Measurements from ENCODE around the gene ITGB3. TPM values are rescaled to one million over a fixed set of nuclear protein-coding genes. Genes with fewer than 3 reads are reported as not detected.

ITGB3 gene
- total and polyA plus RNA-seq, 10 of the 15 experiments (the other 5 are each of a cell fraction or from before 2014, with no cell fraction given), result 0.69 to 22.8 (median 13.6) TPM

- TF ChIP-seq ZBTB40 (IDR thresholded peaks at IDR 0.05; ENCODE audit: borderline replicate concordance), result 0 out of 2 replicates have a peak, but pooled peaks have one; percentile 46
- TF ChIP-seq JUND (IDR thresholded peaks at IDR 0.05; ENCODE audit: low read depth, low read length), result no peak
- peak; percentile 69 for TF ChIP-seq DPF2 (IDR thresholded peaks at IDR 0.05)
- no peak for TF ChIP-seq RAD21 (IDR thresholded peaks at IDR 0.05; ENCODE audit: insufficient read depth, low read depth, low read length)
- TF ChIP-seq BHLHE40 (IDR thresholded peaks at IDR 0.05; ENCODE audit: borderline replicate concordance in 1 of 2, low read depth in 2 of 2, low read length in 1 of 2), result peak; percentile 47 to 89
- no peak for TF ChIP-seq WRNIP1 (IDR thresholded peaks at IDR 0.05; ENCODE audit: borderline replicate concordance, low read depth, low read length)
- TF ChIP-seq ETV6 (conservative IDR thresholded peaks at IDR 0.05 in 1 of 2, IDR thresholded peaks at IDR 0.05 in 1 of 2; ENCODE audit: borderline replicate concordance in 1 of 2, low read depth in 1 of 2), result no peak
- TF ChIP-seq TCF7 (IDR thresholded peaks at IDR 0.05; ENCODE audit: borderline replicate concordance), result no peak
- TF ChIP-seq TARDBP (IDR thresholded peaks at IDR 0.05; ENCODE audit: borderline replicate concordance), result no peak
- 0 out of 6 replicates have a peak, but pooled peaks of 1 of the 3 experiments have one; percentile 17 for TF ChIP-seq CTCF (IDR thresholded peaks at IDR 0.05 in 2 of 3, conservative IDR thresholded peaks at IDR 0.05 in 1 of 3; ENCODE audit: control insufficient read depth in 2 of 3, extremely low read depth in 1 of 3, insufficient read depth in 1 of 3, low read depth in 3 of 3, low read length in 3 of 3)
- TF ChIP-seq TAF1 (IDR thresholded peaks at IDR 0.05; ENCODE audit: borderline replicate concordance, low read depth, low read length), result peak; percentile 34; the same call in 1 of the 2 replicates
- TF ChIP-seq NFIC (IDR thresholded peaks at IDR 0.05; ENCODE audit: low read depth, low read length), result no peak
- TF ChIP-seq EGR1 (IDR thresholded peaks at IDR 0.05; ENCODE audit: borderline replicate concordance in 1 of 2, low read depth in 2 of 2, low read length in 2 of 2), result peak in 1 of 2 experiments; percentile 89; a peak in 2 of 3 replicates
- TF ChIP-seq IRF5 (IDR thresholded peaks at IDR 0.05; ENCODE audit: borderline replicate concordance), result no peak
- TF ChIP-seq ZNF207 (IDR thresholded peaks at IDR 0.05; ENCODE audit: borderline replicate concordance), result peak; percentile 79; the same call in 1 of the 2 replicates
- TF ChIP-seq LARP7 (IDR thresholded peaks at IDR 0.05), result peak; percentile 95
- no peak for TF ChIP-seq IRF4 (IDR thresholded peaks at IDR 0.05; ENCODE audit: low read depth, low read length)
- TF ChIP-seq KAT2A (conservative IDR thresholded peaks at IDR 0.05; ENCODE audit: control insufficient read depth, low read depth, low read length), result no peak
- TF ChIP-seq USF2 (IDR thresholded peaks at IDR 0.05; ENCODE audit: borderline replicate concordance, low read depth, low read length), result peak; percentile 56
Measured at GRCh38 chr17:47323382-47324223, 70.0 kb downstream of the ITGB3 start, which contains the start of gene EFCAB13 (continued).
